Lung microvascular endothelial cell (primary cell): ENCODE results near the gene LPIN2. TPM values are rescaled to one million over a fixed set of nuclear protein-coding genes. Genes with fewer than 3 reads are reported as not detected.
A peak's percentile ranks its signal among the peaks of the same experiment; 100 is the strongest.
"Not testable (repeated sequence)": the region's sequence is repeated elsewhere in the genome, so short reads cannot be mapped to it uniquely, and the experiment has no call there.

Source experiments
- DNase-seq, 2 donors: peaks; one replicate each; pipeline versions ENCODE4 v3.0.0 to v3.0.0-alpha.2; 2010; ENCODE audit warnings: low read depth in 2 of 2
- total RNA-seq: library from RNA; depleted of rRNA; stranded (reverse); fragments of >200 nt; gene quantifications from 2 replicates; pipeline ENCODE4 v1.2.1, GENCODE V29; 2014

LPIN2 gene
- total RNA-seq, 1 donor from 2014 or later: 34.3 TPM

- peak; percentile 48 to 66 for DNase-seq
Measured at GRCh38 chr18:3044931-3045698, 32.2 kb upstream of the LPIN2 start.

- no peak for DNase-seq
Measured at GRCh38 chr18:3042379-3042778, 29.4 kb upstream of the LPIN2 start.

GRCh38 chr18:3041843-3042242 is 28.9 kb upstream of the LPIN2 start:
- DNase-seq: no peak

- no peak for DNase-seq
Measured at GRCh38 chr18:3040881-3041280, 27.9 kb upstream of the LPIN2 start.

GRCh38 chr18:3040173-3040572 is 27.2 kb upstream of the LPIN2 start:
- no peak for DNase-seq

- DNase-seq: peak; percentile 81 to 91
Measured at GRCh38 chr18:3037423-3037915, 24.5 kb upstream of the LPIN2 start.

GRCh38 chr18:3036108-3036507 is 23.2 kb upstream of the LPIN2 start:
- no peak for DNase-seq

- DNase-seq: no peak
Measured at GRCh38 chr18:3035635-3036034, 22.7 kb upstream of the LPIN2 start.

- no peak for DNase-seq
Measured at GRCh38 chr18:3032721-3033120, 19.8 kb upstream of the LPIN2 start.

- DNase-seq: peak; percentile 63 to 67
Measured at GRCh38 chr18:3029215-3029952, 16.4 kb upstream of the LPIN2 start.

- DNase-seq: not testable (repeated sequence)
Measured at GRCh38 chr18:3028115-3028514, 15.2 kb upstream of the LPIN2 start.

GRCh38 chr18:3027370-3027891 is 14.5 kb upstream of the LPIN2 start:
- no peak for DNase-seq

GRCh38 chr18:3025544-3025943 is 12.6 kb upstream of the LPIN2 start:
- DNase-seq: no peak

GRCh38 chr18:3023603-3024002 is 10.7 kb upstream of the LPIN2 start:
- not testable (repeated sequence) for DNase-seq

GRCh38 chr18:3016585-3017297 is 3.8 kb upstream of the LPIN2 start:
- DNase-seq: peak in 1 of 2 donors; percentile 19

GRCh38 chr18:3015851-3016250 is 2.9 kb upstream of the LPIN2 start:
- DNase-seq: no peak

- DNase-seq: peak; percentile 72 to 88
Measured at GRCh38 chr18:3015204-3015592, 2.3 kb upstream of the LPIN2 start.

GRCh38 chr18:3014503-3015203 is 1.7 kb upstream of the LPIN2 start:
- DNase-seq: peak in 1 of 2 donors; percentile 25

- DNase-seq: peak; percentile 51 to 53
Measured at GRCh38 chr18:3012136-3013023, 564 bp downstream of the LPIN2 start.

- no peak for DNase-seq
Measured at GRCh38 chr18:3010086-3010485, 2.9 kb downstream of the LPIN2 start.
